Islet precursor cell (in vitro differentiated cells): ENCODE results near the gene FBN1.

Source experiments
- DNase-seq: peaks from one replicate; pipeline ENCODE4 v3.0.0-alpha.2; 2018

Gene FBN1

GRCh38 chr15:48645558-48646330, at the start of gene FBN1:
Gene FBN1 (minus strand): TSS chr15:48645709. CDS start chr15:48644769, 940 bp downstream.
- DNase-seq: peak; percentile 86

GRCh38 chr15:48693484-48693883, 48.0 kb upstream of the FBN1 start:
- DNase-seq: no peak

- no peak for DNase-seq
Observed at GRCh38 chr15:48688493-48688892, 43.0 kb upstream of the FBN1 start.

GRCh38 chr15:48683991-48684765, 38.7 kb upstream of the FBN1 start:
- no peak for DNase-seq

DNA sequence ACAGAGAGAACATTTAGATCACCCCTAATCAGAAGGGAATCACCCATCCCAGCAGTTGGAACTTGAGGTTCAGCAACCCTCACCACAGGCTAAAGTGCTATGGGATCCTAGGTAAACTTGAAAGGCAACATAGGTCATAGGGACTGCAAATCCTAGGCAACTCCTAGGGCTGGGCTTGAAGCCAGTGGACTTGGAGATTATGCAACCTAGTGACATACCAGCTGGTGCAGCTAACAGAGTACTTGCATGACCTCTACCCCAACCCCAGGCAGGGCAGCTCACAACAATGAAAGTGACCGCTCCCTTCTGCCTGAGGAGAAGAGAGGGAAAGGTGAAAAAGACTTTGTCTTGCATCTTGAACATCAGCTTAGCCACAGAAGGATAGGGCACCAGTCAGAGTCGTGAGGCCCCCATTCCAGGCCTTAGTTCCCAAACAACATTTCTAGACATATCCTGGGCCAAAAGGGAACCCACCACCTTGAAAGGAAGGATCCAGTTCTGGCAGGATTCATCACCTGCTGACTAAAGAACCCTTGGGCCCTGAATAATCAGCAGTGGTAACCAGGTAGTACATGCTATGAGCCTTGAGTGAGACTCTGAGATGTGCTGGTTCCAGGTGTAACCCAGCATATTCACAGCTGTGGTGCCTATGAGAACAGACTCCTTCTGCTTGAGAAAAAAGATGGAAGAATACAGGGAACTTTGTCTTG, 37.6 kb upstream of the FBN1 start:
- no peak for DNase-seq

GRCh38 chr15:48681353-48681752, 35.8 kb upstream of the FBN1 start:
- DNase-seq: no peak

GRCh38 chr15:48680841-48681240, 35.3 kb upstream of the FBN1 start:
- no peak for DNase-seq

- no peak for DNase-seq
Observed at GRCh38 chr15:48679952-48680351, 34.4 kb upstream of the FBN1 start.

DNA sequence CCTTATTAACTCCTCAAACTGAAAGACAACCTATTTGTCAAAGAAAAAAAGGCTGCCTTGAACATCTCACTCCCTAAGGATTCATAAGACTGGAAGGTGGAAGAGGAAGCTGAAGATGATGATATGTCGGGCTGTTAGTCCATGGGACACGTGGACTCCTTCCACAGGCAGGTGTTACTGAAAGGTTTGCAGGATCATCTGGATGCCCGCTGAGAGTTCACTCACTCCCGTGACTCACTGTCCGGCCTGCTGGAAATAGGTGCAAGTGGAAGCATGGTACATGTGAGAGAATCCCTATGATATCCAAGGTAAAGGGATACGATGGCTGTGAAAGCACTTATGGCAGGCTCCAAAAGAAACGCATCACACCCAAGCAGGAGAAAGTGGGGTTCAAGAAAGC, 33.3 kb upstream of the FBN1 start:
- no peak for DNase-seq

- DNase-seq: no peak
Observed at GRCh38 chr15:48677821-48678220, 32.3 kb upstream of the FBN1 start.

- no peak for DNase-seq
Observed at GRCh38 chr15:48675436-48675835, 29.9 kb upstream of the FBN1 start.

DNA sequence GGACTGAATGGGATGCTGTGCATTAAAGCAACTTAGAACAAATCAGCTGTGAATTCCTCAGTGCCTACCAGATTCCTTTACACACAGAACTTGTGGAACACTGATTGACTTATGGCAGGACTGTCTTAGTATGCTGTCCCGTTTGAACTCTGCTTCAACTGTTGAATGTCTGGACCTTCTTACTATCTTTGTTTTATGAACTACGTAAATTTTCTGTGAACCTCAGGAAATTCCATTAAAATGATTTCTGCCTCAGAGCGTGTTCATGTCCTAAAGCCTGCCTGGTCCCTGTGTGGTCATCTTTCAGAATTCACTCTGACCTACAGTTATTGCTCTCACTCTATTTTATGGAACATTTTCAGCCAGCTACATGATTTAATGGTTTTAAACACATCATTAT, 29.4 kb upstream of the FBN1 start:
- DNase-seq: no peak

DNA sequence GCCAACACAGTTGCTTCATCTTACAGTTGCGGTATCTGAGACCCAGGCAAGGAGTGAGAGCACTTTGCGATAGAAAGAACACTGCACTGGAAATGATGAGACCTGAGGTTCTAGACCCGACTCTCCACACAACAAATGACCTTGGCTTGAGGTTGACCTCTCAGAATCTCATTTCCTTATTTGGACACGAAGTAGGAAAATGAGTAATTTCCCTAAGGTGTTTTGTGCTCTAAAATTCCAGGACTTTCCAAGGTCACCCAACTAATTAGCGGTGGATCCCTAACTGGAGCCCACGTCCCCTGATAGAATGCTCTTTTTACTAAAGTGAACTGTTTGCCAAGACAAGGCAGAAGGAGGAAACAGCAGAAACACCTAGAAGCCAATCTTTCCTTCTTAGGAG, 26.7 kb upstream of the FBN1 start:
- DNase-seq: no peak

DNA sequence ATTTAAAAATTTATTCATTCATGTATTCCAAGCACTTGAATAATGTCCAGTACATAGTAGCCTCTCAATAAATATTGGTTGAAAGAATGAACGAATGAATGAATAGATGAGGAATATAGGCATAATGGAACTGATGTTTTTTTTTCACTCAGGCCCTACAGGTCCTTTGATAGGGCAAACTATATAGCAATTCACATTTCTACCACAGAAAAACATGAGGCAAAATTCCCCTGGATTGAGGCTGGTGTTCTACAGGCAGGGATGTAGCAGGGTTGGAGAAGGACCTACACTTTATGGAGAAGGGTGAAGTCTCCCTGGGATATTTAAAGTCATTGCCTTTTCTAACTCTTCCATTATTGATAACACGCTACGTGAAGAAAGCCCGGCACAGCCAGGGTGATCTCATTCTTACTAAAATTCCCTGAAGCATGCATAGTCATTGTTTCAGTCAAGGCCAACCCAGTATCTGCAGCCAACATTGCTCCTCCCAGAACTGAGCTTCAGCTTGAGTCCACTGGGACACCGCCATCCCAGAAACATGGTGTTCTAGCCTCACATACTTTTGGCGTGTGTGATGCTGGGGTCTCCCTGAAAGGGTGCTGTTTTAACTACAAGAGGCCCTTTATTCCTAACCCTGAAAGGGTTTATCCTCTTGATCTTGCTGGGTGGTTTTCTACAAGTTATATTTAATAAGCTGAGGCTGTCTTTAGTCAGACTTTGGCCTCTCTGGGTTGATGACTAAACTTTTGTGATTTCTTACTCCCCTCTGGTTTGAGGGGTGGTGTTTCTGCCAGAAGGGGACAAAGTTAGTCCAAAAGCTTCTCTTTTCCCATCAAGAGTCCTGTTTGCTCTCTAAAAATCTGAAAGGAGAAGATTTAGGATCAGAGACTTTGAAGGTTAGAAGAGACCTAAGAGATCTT, 25.9 kb upstream of the FBN1 start:
- DNase-seq: no peak

DNA sequence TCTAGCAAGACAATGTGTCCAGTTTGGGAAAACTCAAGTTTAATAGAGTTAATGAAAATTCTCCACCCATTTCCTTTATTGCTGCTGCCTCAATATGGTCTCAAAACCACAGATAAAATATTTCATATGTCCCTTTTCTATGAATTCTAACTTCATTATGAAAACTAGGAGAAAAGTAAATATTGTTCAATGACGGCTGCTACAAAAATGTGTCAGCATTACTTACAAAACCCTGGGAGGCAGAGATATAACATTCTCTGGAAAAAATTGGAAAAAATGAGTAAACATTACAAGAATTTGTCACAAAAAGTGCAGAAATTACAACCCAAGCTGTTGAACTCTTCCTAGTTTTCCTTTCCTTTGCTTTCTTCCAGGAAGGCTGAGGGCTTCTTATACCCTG, 22.2 kb upstream of the FBN1 start:
- no peak for DNase-seq

DNA sequence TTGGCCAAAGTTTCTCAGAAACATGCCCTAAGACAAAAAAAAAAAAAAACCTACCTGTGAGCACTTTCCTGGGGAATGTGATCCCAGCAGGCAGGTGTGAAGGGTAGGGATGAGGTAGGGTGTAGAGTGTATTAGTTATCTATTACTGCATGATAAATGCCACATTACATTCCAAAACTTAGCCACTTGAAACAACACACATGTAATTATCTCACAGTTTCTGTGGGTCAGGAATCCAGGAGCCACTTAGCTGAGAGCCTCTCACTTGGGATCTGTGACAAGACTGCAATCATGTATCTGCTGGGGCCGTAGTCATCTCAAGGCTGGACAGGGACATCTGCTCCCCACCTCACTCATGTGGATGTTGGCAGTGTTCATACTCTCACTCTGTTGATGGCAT, 18.9 kb upstream of the FBN1 start:
- DNase-seq: no peak

DNA sequence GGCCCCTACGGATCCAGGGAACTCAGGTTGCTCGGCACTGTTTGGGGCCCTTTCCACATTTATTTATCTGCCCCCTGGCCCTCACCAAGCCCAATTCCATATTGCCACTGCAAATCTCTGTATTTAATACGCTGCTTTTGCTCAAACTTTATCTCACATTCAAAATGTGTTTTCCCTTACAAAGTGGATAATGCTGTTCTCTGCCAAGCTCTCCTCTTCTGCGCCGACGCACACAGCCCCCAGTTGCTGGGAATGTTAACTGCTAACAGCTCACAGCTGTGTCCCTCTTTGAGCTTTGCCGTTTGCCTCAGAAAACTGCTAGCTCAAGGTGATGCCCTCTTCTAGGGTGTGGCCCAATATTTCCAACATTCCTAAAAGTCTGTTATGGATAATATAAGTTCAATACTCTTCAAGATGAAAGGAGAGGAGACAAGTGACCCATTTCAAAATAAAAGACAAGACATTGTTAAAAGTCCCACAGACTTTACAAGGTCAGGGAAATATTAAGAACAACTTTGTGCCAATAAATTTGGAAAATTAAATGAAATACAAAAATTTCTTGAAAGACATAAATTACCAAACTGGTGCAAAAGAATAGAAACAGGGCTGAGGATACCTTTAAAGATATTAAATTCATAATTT, 12.6 kb upstream of the FBN1 start:
- DNase-seq: no peak

DNA sequence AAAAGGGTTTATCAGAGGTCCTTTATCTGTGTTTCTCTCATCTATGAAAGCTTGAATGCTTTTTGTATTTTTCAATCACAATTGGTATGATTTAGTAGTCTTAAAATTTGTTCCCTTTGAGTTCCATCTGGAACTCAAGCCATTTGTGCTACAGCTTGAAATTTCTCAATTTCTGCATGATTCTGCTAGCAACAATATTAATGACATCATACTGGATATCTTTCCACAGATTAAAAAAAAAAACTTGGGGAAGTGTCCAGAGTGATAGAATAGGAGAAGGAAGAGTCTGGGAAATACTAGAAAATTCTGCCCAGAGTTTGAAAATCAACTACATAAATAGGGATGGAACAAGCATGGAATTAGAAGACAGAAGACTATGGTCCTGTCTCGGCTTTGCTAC, 9.3 kb upstream of the FBN1 start:
- DNase-seq: no peak

- DNase-seq: no peak
Observed at GRCh38 chr15:48653913-48654670, 8.6 kb upstream of the FBN1 start.

DNA sequence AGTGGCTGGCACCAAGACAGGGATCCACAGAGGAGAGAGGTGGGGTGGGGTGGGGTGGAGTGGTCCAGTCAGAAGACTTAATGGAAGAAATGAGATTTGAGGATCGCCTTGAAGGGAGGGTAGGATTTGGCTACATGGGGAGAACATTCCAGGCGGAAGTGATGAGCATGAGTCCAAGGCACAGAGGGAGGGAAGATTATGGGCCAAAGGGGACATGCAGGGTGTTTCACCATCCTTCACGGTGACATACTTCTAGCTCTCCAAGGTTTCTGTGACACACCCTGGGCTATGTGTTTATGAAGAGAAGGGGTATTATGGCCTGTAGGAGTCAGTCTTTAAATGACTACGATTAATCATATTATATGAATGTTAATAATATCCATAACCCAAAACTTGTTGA, 7.7 kb upstream of the FBN1 start:
- no peak for DNase-seq

DNA sequence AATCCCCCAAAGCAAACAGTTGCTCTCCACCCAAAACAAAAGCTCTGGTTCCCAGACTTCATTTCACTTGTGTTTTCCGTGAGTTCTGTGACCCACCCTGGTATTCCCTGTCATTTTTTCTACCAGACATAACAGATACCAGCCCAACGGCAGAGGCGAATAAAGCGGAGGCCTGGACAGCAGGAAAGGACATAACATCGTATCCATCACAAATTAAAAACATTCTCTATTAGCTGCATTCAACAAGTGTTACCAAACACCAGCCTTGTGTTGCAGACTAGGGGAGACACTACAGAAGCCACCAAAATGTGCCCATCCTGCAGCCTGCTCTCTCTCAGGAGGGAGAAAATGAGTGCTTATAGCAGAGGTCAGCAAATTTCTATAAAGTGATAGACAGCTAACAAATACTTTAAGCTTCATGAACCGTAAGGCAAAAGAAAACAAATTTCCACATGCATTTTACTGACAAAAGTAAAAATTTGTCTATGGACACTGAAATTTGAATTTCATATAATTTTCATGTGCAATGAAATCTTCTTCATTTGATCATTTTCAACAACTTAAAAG, 7.1 kb upstream of the FBN1 start:
- no peak for DNase-seq
